ENCODE measurements around the gene PTGDR.

DNA sequence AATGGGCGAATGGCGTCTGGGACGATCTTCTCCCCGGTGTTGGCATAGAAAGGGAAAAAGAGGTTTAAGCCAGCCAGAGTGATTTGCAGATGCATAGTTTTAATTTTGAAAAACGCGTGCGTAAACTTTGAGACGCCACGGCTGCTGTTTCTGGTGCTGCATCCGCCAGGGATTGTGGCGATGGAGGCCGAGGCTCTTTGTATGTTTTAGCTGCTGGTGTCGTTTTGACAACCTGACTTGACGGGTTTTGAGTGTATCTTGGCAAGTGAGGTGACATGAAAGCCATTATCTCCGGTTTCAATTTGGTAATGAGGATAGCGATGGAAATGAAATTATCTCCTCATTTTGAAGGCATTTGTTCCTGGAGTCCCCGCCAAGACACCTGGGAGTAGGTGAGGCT lies 1.6 kb downstream of the PTGDR start:
- TF ChIP-seq, protein P1, sequence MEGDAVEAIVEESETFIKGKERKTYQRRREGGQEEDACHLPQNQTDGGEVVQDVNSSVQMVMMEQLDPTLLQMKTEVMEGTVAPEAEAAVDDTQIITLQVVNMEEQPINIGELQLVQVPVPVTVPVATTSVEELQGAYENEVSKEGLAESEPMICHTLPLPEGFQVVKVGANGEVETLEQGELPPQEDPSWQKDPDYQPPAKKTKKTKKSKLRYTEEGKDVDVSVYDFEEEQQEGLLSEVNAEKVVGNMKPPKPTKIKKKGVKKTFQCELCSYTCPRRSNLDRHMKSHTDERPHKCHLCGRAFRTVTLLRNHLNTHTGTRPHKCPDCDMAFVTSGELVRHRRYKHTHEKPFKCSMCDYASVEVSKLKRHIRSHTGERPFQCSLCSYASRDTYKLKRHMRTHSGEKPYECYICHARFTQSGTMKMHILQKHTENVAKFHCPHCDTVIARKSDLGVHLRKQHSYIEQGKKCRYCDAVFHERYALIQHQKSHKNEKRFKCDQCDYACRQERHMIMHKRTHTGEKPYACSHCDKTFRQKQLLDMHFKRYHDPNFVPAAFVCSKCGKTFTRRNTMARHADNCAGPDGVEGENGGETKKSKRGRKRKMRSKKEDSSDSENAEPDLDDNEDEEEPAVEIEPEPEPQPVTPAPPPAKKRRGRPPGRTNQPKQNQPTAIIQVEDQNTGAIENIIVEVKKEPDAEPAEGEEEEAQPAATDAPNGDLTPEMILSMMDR (IDR thresholded peaks at IDR 0.05) = no peak
- no peak for TF ChIP-seq POLR2A (IDR thresholded peaks at IDR 0.05)

All from heart left ventricle (tissue), 13 donors.